ENCODE results near the gene MR1.

The MR1 gene

DNA sequence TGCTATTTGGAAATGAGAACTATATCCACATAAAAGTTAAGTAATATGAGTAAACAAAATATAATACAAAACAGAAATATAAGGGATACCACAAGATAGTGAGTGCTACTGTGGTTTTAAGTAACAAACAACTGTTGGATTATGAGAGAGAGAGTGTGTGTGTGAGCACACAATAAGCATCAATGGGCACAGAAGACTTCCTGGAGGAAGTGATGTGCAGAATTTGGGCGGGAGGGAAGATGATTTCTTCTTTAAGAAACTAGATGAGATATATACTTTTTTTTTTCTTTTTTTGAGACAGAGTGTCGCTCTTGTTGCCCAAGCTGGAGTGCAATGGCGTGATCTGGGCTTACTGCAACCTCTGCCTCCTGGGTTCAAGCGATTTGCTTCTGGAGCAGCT lies 46.8 kb downstream of the MR1 start:
- Histone ChIP-seq H3K4me1 (ENCODE audit: insufficient read depth, insufficient read length) (peaks cover 8% of the 10 kb centered on the region), H3K27me3 (ENCODE audit: insufficient read depth, insufficient read length) (no peaks in the 10 kb centered on the region), H3K9me3 (ENCODE audit: insufficient read depth, low read length) (no peaks in the 10 kb centered on the region), H3K4me3 (ENCODE audit: insufficient read length, low read depth) (no peak overlapping the region), H3K36me3 (ENCODE audit: insufficient read depth, insufficient read length, low read length) (no peaks in the 10 kb centered on the region), H3K9ac (ENCODE audit: insufficient read length, low read depth) (no peak overlapping the region)
- DNase-seq (ENCODE audit: low read depth, low spot score), result no peak
- TF ChIP-seq YY1 (IDR thresholded peaks at IDR 0.05; ENCODE audit: insufficient read depth, insufficient read length), result no peak
- no peak for TF ChIP-seq ZNF274 (IDR thresholded peaks at IDR 0.05; ENCODE audit: low read depth, low read length)
- no peak for TF ChIP-seq SUZ12 (IDR thresholded peaks at IDR 0.05; ENCODE audit: extremely low read depth, insufficient read depth, insufficient read length)

DNA sequence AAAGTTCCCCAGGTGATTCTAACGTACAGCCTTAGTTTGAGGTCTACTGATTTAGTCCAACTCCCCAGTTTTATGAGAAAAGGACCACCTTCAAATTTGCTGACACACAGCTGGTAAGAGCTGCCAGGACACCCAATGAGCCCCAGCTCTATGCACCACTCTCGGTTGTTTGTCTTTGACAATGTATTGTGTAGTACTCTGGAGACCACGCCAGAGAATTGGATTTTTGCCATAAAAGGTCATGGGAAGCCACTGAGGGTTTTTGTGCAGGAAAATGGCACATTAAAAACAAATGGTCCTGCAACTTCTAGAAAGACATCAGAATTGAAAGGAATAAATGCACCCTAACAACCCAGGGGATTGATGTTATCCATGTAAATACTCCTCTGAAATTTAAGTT lies 47.6 kb downstream of the MR1 start:
- peaks cover 6% of the 10 kb centered on the region for H3K4me1 ChIP-seq (ENCODE audit: insufficient read depth, insufficient read length)

DNA sequence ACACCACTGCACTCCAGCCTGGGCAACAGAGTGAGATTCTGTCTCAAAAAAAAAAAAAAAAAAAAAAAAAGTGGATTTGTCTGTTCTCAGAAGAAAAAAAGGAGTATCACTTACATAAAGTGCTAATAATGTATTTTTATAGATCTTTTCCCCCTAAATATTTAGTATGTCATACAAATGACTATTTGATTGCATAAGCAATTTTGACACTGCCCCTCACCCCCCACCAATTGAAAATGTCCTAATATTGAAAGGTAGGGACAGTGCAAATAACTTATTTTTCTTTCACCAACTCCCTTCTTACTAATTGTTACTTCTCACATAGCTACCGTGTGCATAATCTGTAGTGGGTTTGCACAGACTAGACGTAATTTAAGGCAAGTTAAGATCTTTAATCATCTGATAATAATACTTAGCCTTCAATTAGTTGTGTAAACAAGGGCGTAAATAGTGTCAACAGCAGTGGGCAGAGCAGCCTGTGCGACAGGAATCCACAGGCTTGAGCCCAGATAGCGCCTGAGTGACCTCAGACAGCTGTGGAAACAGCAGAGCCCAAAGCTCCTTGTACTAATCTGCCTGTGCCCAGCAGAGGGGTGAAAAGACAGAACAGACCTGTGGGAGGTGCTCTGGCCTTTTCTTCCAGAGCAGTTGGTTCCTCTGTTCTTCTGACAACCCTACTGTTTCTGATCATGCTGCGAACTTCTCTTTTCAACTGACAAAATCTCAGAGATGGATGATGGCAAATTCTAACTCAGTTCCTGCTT lies 50.2 kb downstream of the MR1 start:
- Histone ChIP-seq H3K9me3 (ENCODE audit: insufficient read depth, low read length) (no peaks in the 10 kb centered on the region), H3K4me1 (ENCODE audit: insufficient read depth, insufficient read length) (no peaks in the 10 kb centered on the region), H3K36me3 (ENCODE audit: insufficient read depth, insufficient read length, low read length) (no peaks in the 10 kb centered on the region), H3K4me3 (ENCODE audit: insufficient read length, low read depth) (no peak overlapping the region), H3K27me3 (ENCODE audit: insufficient read depth, insufficient read length) (peaks cover 20% of the 10 kb centered on the region), H3K9ac (ENCODE audit: insufficient read length, low read depth) (no peak overlapping the region)
- TF ChIP-seq YY1 (IDR thresholded peaks at IDR 0.05; ENCODE audit: insufficient read depth, insufficient read length) (no peak), ZNF274 (IDR thresholded peaks at IDR 0.05; ENCODE audit: low read depth, low read length) (no peak), SUZ12 (IDR thresholded peaks at IDR 0.05; ENCODE audit: extremely low read depth, insufficient read depth, insufficient read length) (no peak)
- DNase-seq (ENCODE audit: low read depth, low spot score), result no peak

More for the DNA sequence above, 47.6 kb downstream of the MR1 start:
- peaks cover 5% of the 10 kb centered on the region for H3K27me3 ChIP-seq (ENCODE audit: insufficient read depth, insufficient read length)
- no peak for TF ChIP-seq SUZ12 (IDR thresholded peaks at IDR 0.05; ENCODE audit: extremely low read depth, insufficient read depth, insufficient read length)
- H3K4me3 ChIP-seq (ENCODE audit: insufficient read length, low read depth), result no peak overlapping the region
- DNase-seq (ENCODE audit: low read depth, low spot score), result no peak
- H3K9me3 ChIP-seq (ENCODE audit: insufficient read depth, low read length), result no peaks in the 10 kb centered on the region
- no peak overlapping the region for H3K9ac ChIP-seq (ENCODE audit: insufficient read length, low read depth)
- no peaks in the 10 kb centered on the region for H3K36me3 ChIP-seq (ENCODE audit: insufficient read depth, insufficient read length, low read length)

DNA sequence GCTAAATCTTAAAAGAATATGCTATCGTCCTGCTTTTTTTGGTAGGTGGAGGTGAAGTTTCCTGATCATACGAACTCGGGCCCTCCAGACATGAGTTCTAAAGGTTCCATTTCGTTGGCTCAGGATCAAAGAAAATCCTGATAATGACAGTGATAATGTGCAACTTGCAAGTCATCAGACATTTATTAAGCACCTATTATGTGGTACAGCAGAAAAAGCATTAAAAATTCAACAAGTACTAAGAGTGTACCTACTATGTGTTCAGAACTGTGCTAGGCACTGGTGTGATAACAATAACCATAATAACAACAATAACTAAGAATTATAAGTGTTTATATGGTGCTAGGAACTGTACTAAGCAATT lies 50.8 kb downstream of the MR1 start:
- H3K27me3 ChIP-seq (ENCODE audit: insufficient read depth, insufficient read length), result peaks cover 20% of the 10 kb centered on the region
- H3K36me3 ChIP-seq (ENCODE audit: insufficient read depth, insufficient read length, low read length), result peaks cover 5% of the 10 kb centered on the region
- TF ChIP-seq SUZ12 (IDR thresholded peaks at IDR 0.05; ENCODE audit: extremely low read depth, insufficient read depth, insufficient read length) (no peak), YY1 (IDR thresholded peaks at IDR 0.05; ENCODE audit: insufficient read depth, insufficient read length) (no peak), ZNF274 (IDR thresholded peaks at IDR 0.05; ENCODE audit: low read depth, low read length) (no peak)
- no peaks in the 10 kb centered on the region for H3K9me3 ChIP-seq (ENCODE audit: insufficient read depth, low read length)
- H3K4me3 ChIP-seq (ENCODE audit: insufficient read length, low read depth), result no peak overlapping the region
- DNase-seq (ENCODE audit: low read depth, low spot score), result no peak
- H3K4me1 ChIP-seq (ENCODE audit: insufficient read depth, insufficient read length), result no peaks in the 10 kb centered on the region
- H3K9ac ChIP-seq (ENCODE audit: insufficient read length, low read depth), result no peak overlapping the region

DNA sequence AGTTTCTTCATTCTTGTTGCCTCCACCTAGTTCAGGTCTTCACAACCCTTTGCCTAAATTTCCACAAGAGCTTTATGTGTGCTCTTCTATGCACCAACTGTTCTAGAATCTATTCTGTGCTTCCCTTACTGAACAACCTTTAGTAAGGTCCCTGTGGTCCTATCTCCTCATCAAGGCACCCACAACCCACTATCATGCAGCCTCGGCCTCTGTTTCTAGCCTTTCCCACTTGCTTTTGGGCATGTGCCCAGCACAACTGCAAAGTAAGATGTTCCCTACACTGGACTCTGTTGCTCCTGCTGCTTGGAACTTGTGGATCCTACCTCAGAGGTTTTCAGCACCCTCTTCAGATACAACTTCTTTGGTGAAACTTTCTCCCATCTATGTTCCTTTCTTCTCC lies 52.3 kb downstream of the MR1 start:
- TF ChIP-seq YY1 (IDR thresholded peaks at IDR 0.05; ENCODE audit: insufficient read depth, insufficient read length) (no peak), ZNF274 (IDR thresholded peaks at IDR 0.05; ENCODE audit: low read depth, low read length) (no peak), SUZ12 (IDR thresholded peaks at IDR 0.05; ENCODE audit: extremely low read depth, insufficient read depth, insufficient read length) (no peak)
- Histone ChIP-seq H3K9ac (ENCODE audit: insufficient read length, low read depth) (no peak overlapping the region), H3K4me1 (ENCODE audit: insufficient read depth, insufficient read length) (no peaks in the 10 kb centered on the region), H3K4me3 (ENCODE audit: insufficient read length, low read depth) (no peak overlapping the region), H3K36me3 (ENCODE audit: insufficient read depth, insufficient read length, low read length) (peaks cover 20% of the 10 kb centered on the region), H3K27me3 (ENCODE audit: insufficient read depth, insufficient read length) (peaks cover 20% of the 10 kb centered on the region), H3K9me3 (ENCODE audit: insufficient read depth, low read length) (no peaks in the 10 kb centered on the region)
- no peak for DNase-seq (ENCODE audit: low read depth, low spot score)

DNA sequence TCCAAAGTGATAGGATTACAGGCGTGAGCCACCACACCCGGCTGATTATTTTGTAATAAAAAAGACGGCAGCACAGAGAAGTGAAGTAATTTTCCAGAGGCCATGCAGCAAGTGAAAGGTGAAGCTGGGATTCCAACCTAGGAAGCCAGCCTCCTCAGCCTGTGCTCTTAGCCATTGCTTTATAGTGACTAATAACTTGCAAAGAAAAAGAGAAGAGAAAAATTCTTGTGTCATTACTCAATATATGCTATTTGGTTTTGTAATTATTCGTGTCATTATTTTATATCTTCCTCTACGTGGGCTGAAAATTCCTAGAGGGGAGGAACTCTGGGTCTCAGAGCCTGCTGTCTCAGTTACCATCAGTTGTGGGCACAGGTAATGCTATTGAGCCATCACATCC lies 53.1 kb downstream of the MR1 start:
- Histone ChIP-seq H3K4me3 (ENCODE audit: insufficient read length, low read depth) (no peak overlapping the region), H3K9ac (ENCODE audit: insufficient read length, low read depth) (no peak overlapping the region), H3K36me3 (ENCODE audit: insufficient read depth, insufficient read length, low read length) (peaks cover 28% of the 10 kb centered on the region), H3K27me3 (ENCODE audit: insufficient read depth, insufficient read length) (peaks cover 20% of the 10 kb centered on the region), H3K4me1 (ENCODE audit: insufficient read depth, insufficient read length) (no peaks in the 10 kb centered on the region), H3K9me3 (ENCODE audit: insufficient read depth, low read length) (no peaks in the 10 kb centered on the region)
- TF ChIP-seq SUZ12 (IDR thresholded peaks at IDR 0.05; ENCODE audit: extremely low read depth, insufficient read depth, insufficient read length) (no peak), YY1 (IDR thresholded peaks at IDR 0.05; ENCODE audit: insufficient read depth, insufficient read length) (no peak), ZNF274 (IDR thresholded peaks at IDR 0.05; ENCODE audit: low read depth, low read length) (no peak)
- DNase-seq (ENCODE audit: low read depth, low spot score), result no peak

DNA sequence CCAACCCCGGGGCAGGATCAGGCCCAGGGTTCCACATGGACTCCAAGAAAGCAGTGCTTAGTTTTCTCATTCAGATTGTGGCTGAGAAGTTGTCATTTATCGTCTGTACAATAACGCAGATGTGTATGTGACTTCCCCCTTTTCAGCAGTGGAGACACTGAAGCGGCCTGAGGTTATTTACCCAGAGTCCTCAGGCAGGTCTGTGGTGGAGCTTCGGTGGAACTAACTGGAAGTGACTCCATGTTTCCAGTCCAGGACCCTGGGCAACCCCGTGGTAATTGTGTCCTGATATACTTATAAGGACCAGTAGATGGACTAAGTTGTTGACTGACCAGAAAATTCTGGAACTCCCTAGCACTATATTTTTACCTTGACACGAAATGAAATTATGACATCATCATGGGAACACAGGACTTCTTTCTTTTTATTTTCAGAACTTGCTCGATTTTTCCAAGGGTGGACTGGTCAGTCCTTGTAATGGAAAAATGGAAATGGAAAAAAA lies 53.7 kb downstream of the MR1 start:
- Histone ChIP-seq H3K27me3 (ENCODE audit: insufficient read depth, insufficient read length) (peaks cover 20% of the 10 kb centered on the region), H3K4me3 (ENCODE audit: insufficient read length, low read depth) (no peak overlapping the region), H3K9me3 (ENCODE audit: insufficient read depth, low read length) (no peaks in the 10 kb centered on the region), H3K9ac (ENCODE audit: insufficient read length, low read depth) (no peak overlapping the region), H3K36me3 (ENCODE audit: insufficient read depth, insufficient read length, low read length) (peaks cover 34% of the 10 kb centered on the region), H3K4me1 (ENCODE audit: insufficient read depth, insufficient read length) (no peaks in the 10 kb centered on the region)
- no peak for TF ChIP-seq ZNF274 (IDR thresholded peaks at IDR 0.05; ENCODE audit: low read depth, low read length)
- no peak for TF ChIP-seq YY1 (IDR thresholded peaks at IDR 0.05; ENCODE audit: insufficient read depth, insufficient read length)
- no peak for TF ChIP-seq SUZ12 (IDR thresholded peaks at IDR 0.05; ENCODE audit: extremely low read depth, insufficient read depth, insufficient read length)
- DNase-seq (ENCODE audit: low read depth, low spot score), result no peak

All from NT2/D1 (cell line).